GM21390 (cell line): ENCODE data around the gene FAM241A.
"Not testable (repeated sequence)": the region's sequence is repeated elsewhere in the genome, so short reads cannot be mapped to it uniquely, and the experiment has no call there.

ENCODE experiments used
- ATAC-seq: cut with Tn5 transposase; IDR thresholded peaks from one replicate; pipeline ENCODE4 v1.9.1; 2021; ENCODE audit not compliant: unreplicated experiment

Gene FAM241A

DNA sequence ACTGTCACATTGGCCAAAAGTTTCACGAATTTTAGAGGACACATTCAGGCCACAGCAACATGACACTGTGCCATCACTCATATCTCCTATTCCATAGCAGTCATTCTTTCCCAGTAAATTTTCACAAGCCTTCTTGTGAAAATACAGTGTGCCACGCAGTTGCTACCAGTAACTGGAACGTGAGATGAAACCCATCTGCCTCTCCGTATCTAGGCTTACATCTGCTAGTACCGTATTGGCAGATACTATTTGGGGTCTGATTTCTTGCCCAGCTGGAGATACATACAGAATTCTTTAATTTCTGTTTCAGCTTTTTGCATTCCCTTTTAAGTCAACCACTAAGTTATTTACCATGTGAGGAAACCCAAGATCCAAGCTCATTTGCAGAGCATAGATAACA, 8.7 kb upstream of the FAM241A start:
- ATAC-seq = no peak

DNA sequence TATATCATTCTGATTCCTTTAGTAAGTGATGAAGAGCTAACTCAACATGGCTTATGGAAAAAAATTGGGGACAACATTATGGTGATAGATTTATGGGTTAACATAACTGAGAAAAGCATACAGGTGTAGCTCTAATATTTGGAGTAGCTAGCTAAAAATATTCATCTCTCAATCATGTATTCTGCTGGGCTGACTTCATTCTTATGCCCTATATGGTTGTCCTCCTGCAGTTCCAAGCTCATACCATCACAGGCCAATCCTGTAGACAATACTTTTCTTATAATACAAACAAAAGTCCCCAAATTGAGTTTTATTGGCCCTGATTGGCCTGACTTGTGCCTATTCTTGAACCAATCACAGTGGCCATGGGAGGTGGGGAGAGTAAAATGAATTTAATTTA, 6.7 kb upstream of the FAM241A start:
- ATAC-seq = no peak

DNA sequence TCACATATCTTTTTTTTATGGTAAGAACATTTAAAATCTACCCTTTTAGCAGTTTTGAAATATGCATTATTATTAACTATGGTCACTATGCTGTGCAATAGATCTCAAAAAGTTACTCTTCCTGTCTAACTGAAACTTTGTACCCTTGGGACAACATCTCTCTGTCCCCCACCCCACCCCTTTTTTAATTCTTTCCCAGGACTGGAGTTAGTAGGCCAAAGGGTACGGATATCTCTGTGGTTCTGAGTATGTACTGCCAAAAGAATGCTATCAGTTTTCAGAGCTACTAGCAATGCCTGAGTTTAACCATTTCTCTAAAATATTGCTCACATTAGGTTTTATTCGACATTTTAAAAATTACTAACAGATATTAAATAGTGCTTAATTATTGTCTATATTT, 4.7 kb upstream of the FAM241A start:
- no peak for ATAC-seq

DNA sequence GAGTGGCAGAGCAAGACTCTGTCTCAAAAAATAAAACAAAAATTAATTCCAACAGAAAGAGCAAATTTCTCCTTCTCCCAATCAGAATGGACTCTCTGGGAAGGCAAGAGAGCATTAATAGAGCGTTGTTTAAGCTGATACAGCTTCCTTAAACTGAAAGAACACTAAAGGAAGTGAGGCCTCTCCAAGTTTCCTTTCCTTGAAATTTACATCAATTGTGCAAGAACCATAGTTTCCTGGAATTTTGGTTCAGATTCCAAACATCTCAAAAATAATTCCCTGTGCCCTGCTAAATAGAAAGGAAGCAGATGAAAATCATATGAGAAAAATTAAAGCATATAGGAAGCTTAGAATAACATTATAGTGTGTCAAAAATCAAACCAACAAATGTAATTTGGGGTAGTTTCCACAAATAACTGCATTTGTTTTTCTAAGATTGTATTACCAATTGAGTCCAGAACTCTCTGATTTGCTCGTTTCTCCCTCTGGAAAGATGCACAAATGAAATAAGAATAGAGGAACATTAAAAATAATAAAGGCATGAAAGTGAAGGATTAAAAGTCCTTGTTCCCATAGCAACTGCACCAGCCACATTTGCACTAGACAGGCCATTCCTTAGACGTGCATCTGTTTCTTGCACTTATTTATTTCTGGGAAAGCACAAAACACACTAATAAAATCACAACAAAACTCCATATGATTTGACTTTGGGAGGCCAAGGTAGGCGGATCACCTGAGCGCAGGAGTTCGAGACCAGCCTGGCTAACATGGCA, 3.7 kb upstream of the FAM241A start:
- no peak for ATAC-seq

DNA sequence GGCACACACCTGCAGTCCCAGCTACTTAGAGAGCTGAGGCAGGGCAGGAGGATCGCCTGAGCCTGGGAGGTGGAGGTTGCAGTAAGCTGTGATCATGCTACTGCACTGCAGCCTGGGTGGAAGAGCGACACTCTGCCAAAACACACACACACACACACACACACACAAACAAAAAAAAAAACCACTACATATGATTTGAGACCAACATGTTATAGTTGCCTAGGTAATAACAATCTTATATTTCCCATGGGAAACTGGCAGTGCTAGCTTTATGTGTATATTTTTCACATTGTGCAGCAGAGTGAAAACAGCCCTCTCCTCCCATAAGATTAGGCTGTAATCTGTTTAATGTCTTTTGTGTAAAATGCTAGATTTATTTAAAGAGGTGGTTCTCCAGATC, 3.1 kb upstream of the FAM241A start:
- ATAC-seq = no peak

DNA sequence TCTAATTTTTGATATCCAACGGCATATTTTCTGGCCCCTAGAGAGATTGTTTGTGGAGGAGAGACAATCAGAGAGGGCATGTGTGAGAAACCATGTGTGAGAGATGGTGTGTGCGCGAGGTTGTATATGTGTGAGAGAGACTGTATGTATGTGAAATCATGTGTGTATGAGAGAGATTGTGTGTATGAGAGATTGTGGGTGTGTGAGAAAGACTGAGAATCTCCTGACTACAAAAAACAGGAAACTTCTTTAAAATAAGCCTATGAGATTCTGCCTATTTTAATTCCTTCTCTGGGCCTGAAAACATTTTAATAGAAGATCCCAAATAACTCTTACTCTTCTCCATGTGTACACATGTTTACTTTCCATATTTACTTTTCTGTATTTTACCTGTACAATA, 1.5 kb upstream of the FAM241A start:
- ATAC-seq = no peak

DNA sequence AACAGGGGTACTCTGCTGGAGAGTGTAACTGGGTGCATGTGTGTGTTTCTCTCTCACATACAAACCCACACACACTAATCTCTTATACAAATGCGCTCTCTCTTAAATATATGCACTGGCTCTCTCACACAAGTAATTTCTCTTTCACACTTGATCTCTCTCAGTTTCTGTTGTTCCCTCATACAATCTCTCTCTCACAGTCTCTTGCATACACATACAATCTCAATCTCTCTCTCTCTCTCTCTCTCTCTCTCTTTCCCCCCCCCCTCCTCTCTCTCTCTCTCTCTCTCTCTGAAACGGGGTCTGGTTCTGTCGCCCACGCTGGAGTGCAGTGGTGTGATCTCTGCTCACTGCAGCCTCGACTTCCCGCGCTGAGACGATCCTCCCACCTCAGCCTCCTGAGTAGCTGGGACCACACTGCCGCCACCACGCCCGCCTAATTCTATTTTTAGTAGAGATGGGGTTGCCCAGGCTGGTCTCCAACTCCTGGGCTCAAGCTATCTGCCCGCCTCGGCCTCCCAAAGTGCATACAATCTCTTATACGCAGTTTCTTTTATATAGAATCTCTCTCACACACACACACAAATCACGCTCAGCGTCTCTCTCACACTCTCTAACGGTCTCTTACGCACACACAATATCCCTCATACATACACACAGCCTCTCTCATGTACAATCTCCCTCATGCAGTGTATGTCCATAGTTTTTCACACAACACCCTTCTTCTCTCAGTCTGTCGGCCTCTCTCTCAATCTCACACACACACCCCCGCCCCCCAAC, 518 bp upstream of the FAM241A start:
- ATAC-seq = no peak

DNA sequence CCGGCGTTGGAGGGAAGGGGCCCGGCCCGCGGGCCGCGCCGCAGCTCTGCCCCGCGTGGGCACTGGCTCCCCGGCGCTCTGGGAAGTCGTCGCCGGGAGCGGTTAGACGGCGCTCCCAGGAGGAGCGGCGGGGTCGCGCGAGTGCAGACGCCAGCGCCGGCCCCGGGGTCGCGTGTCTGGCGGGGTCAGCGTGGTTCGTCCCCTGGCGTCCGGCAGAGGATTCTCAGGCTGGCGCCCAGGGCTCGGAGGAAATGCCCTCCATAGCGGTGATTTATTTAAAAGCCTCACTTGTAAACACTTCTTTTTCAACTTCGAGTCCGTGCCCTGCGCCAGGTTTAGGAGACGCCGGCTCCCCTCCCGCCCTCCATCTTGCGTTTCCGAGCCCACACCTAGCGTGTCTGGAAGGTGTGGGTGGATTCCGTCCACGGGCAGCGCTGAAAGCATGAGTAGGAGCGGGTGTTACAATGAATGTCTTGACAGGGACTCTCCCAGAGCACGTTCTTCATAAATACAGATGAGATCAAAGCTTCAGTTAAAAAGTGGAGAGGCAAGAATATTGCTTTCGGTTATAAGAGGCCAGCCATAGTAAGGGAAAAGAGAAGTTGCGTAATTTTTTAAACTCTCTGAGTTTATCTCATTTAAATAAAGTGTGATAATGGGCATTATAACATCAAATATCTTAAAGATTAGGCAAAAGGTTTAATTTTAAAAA, 692 bp downstream of the FAM241A start:
- peak; percentile 46 for ATAC-seq

DNA sequence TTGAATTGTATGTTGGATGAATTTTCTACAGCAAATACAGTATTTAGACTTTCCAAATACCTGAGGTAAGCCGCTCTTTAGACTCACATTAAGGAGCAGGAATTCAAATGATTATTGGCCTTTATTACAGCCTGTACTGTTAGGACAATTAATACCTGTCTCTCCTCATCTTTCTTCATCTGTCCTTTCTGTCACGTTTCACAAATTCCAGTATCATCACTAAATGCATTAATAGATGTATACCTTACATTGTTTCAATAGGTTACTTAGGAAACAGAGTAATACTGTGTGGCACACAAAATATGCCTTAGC, 1.2 kb downstream of the FAM241A start:
- no peak for ATAC-seq

DNA sequence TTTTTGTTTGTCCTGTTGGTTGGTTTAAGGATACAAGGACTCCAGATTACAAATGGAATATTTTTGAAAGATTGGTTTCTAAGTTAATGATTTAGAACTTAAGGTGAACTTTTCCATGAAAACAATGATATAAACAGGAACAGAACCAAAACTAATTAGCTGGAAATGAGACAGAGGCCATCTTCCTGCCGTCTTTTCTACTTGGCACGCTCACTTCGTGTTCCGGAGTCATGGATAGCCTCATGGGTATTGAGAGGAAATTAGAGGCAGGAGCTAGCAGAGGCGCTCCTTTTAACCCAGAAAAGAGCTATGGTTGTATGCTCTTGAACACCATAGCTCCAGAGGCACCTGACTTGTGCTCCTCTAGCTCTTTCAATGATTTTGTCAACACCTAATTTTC, 2.4 kb downstream of the FAM241A start:
- ATAC-seq = no peak

DNA sequence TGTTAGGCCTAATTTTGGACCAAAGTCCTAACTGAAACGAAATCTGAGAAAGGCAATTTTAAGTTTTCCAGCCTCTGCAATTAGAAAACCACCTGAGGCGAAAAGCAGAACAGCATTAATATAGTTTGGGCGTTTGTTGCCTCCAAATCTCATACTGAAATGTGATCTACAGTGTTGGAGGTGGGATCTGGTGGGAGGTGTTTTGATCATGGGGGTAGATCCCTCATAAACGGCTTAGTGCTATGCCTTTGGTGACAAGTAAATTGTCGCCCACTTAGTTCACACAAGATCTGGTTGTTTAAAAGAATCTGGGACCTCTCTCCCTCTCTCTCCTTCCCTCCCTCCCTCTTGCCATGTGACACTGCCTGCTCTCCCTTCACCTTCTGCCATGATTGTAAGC, 5.7 kb downstream of the FAM241A start:
- ATAC-seq = no peak

DNA sequence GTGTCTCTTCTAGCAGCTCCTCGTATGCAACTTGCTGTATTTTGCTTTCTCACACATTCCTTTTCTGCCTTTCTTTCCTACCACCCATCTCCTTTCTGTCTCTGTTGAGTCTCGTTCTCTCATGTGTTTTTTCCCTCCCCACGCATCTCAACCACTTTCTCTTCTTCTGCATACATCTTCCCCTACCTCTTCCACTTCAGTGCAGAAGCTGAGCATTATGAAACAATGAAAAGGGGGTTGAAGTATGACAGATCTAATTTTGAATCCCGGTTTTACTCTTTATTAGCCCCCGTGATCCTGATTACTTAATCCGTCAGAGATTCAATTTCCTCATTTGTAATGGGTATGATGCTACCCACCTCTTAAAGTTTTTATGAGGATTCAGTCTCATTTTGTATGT, 7.3 kb downstream of the FAM241A start:
- no peak for ATAC-seq

DNA sequence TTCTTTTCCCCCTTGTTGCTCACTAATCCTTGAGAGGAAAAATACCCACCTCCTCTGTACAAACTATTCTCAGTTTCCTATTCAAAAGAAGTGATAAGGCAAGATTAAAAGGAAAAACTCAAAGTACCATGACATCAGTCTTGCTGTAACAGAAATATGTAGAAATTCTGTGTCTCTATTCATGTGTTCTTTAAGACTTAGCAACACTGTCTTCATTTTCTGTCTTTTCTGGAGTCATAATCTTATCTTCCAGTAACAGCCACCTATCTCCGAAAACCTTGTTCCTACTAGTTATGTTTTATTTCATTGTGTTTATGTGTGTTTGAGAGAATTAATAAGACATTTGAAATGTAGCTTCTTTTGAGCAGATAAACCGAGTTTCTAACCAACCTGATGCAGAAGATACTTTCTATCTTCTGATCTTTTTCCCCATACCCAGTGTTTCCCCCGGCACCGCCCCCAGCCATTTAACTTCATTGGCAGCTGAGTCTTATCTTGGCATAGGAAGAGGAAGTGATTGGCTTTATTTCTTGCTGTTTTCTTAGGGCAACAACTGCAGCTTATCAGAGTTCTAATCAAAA, 8.0 kb downstream of the FAM241A start:
- ATAC-seq = no peak

DNA sequence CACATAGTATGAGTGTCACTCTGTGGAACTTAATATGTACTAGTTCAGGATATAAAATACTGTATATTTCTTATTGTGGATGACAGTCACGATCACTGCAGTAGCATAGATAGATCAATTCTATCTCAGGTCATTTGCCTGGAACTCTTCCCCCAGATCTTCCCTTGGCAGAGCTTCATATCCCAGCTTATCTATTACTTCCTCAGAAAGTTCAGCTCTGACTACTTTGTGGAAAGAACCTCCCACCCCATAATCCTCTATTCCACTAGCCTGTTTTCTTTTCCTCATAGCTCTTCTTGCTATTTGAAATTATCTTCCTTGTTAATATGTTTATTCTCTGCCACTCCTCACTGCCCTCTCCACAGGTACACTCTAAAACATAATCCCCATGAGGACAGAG, 10.9 kb downstream of the FAM241A start:
- ATAC-seq = no peak

DNA sequence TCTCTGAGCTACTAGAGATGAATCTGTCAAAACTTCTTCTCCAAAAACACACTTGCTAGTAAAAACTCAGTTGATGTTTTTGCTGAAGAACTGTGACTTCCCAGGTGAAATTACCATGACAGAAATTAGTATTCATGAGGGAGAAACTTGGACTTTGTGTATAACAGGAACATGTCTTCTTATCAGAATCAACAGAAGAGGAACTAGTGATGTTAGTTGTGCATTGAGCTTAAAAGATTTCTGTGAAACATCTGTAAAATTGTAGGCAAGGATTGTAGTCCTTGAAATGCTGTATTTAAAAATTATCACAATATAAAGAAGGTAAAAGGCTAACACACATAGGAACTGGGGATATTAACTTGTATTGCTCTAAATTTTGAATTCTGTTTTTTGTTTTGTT, 11.3 kb downstream of the FAM241A start:
- no peak for ATAC-seq

DNA sequence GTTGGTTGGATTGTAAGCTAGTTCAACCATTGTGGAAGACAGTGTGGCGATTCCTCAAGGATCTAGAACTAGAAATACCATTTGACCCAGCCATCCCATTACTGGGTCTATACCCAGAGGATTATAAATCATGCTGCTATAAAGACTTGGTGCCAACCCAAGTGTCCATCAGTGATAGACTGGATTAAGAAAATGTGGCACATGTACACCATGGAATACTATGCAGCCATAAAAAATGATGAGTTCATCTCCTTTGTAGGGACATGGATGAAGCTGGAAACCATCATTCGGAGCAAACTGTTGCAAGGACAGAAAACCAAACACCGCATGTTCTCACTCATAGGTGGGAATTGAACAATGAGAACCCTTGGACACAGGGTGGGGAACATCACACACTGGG, 18.5 kb downstream of the FAM241A start:
- not testable (repeated sequence) for ATAC-seq

DNA sequence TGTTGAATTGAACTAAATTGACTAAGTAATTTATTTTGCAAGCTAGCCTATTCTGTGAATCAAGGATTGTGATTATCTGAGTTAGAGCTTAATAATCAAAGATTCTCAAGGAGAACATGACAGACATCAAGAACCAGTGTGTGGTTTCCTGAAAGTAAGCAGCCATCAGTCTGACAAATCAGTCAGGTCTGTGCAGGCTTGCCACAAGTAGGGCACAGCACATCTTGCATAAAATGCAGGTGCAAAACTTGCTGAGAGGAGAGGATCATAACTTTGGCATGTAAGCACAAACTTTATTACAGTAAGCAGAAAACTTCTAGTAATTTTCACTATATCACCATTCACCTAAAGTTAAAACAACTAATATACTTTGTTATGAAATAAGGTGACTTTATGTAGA, 22.5 kb downstream of the FAM241A start:
- ATAC-seq = no peak

DNA sequence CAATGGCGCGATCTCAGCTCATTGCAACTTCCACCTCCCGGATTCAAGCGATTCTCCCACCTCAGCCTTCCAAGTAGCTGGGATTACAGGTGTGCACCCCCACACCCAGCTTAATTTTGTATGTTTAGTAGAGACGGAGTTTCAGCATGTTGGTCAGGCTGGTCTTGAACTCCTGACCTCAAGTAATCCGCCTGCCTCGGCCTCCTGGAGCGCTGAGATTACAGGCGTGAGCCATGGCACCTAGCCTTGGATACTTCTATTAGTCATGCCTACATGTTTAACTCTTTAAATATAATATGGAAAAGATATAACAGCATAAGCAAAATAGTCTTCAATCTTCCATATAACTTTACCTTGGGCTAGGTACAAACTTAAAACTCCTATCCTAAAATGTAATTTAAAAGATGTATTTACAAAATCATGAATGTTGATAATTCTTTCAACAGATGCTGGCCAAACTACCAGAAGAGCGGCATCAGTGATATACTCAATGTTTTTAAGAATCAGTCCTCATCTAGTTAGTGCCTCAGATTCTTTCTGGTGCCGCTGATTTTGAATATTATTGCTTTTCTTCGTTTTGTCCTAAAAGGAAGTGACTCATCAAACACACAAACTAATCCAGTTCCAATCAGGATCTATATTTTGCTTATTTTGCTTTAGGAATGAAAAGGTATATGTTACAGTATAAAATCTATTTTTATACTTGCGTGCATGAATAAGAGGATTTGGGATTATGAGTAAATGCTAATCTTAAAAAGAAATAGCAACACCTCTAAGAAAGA, 23.7 kb downstream of the FAM241A start:
- ATAC-seq = no peak

DNA sequence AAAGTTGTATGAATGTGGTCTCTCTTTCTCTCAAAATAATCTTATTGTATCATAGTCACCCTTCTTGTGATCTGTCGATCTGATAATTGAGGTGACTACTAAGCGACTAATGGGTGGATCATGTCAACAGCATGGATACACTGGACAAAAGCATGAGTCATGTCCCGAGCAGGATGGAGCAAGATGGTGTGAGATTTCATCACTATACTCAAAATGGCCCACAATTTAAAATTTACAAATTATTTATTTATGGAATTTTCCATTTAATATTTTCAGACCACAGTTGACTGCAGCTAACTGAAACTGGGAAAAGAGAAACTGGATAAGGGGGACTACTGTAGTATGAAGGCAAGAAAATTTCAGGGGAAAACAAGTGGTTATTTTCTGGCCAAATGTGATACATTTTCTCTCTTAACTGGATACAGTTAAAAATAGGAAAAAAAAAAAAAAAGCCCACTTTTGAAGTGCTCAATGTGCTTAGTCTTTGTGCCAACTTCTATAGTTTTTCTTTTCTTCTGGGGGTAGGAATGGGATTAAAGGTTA, 25.3 kb downstream of the FAM241A start:
- no peak for ATAC-seq

DNA sequence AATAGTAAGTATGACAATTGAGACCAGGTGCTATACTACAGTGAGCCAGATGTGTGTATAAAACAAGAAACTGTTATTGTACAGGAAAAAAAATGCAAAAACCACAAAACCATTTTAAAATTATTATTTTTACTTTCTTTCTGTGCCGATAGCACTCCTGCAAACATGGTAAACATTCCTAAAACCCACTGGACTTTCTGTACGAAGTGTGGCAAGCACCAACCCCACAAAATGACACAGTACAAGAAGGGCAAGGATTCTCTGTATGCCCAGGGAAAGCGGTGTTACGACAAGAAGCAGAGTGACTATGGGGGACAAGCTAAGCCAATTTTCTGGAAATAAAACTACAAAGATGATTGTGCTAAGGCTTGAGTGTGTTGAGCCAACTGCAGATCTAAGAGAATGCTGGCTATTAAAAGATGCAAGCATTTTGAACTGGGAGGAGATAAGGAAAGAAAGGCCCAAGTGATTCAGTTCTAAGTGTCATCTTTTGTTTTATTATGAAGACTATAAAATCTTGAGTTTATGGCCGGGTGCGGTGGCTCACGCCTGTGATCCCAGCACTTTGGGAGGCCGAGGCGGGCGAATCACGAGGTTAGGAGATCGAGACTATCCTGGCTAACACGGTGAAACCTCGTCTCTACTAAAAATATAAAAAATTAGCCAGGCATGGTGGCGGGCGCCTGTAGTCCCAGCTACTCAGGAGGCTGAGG, 26.0 kb downstream of the FAM241A start:
- not testable (repeated sequence) for ATAC-seq
